Activated naive CD4-positive, alpha-beta T cell treated with Interleukin-2 at 50 U/mL for 16 hours (primary cell): Measurements from ENCODE around the gene SPOCK3.
"Not testable (repeated sequence)": the region's sequence is repeated elsewhere in the genome, so short reads cannot be mapped to it uniquely, and the experiment has no call there.

Experiments used
- DNase-seq: peaks from one replicate; pipeline ENCODE4 v3.0.0-alpha.2; 2020

SPOCK3 gene

GRCh38 chr4:166798126-166798525 is 436.2 kb downstream of the SPOCK3 start:
- DNase-seq: no peak

GRCh38 chr4:166777760-166778159 is 456.5 kb downstream of the SPOCK3 start:
- DNase-seq: no peak

- DNase-seq: no peak
Observed at GRCh38 chr4:166763018-166763417, 471.3 kb downstream of the SPOCK3 start.

GRCh38 chr4:166741742-166742141 is 492.6 kb downstream of the SPOCK3 start:
- DNase-seq: no peak

GRCh38 chr4:166739215-166739614 is 495.1 kb downstream of the SPOCK3 start:
- not testable (repeated sequence) for DNase-seq

- DNase-seq: no peak
Observed at GRCh38 chr4:166737430-166737829, 496.9 kb downstream of the SPOCK3 start.

GRCh38 chr4:166735553-166735952 is 498.7 kb downstream of the SPOCK3 start:
- DNase-seq: no peak

- DNase-seq: no peak
Observed at GRCh38 chr4:166734797-166735196, 499.5 kb downstream of the SPOCK3 start.

- DNase-seq: no peak
Observed at GRCh38 chr4:166733686-166734085, 500.6 kb downstream of the SPOCK3 start.

- DNase-seq: no peak
Observed at GRCh38 chr4:166726832-166727231, 507.5 kb downstream of the SPOCK3 start.

- no peak for DNase-seq
Observed at GRCh38 chr4:166724369-166724768, 509.9 kb downstream of the SPOCK3 start.

- DNase-seq: no peak
Observed at GRCh38 chr4:166723532-166724140, 510.7 kb downstream of the SPOCK3 start.

GRCh38 chr4:166715748-166716713 is 518.3 kb downstream of the SPOCK3 start:
- DNase-seq: not testable (repeated sequence)

- DNase-seq: no peak
Observed at GRCh38 chr4:166700592-166700991, 533.7 kb downstream of the SPOCK3 start.

GRCh38 chr4:166688835-166689234 is 545.5 kb downstream of the SPOCK3 start:
- DNase-seq: no peak

GRCh38 chr4:166687828-166688227 is 546.5 kb downstream of the SPOCK3 start:
- DNase-seq: no peak
